GM21515 (cell line): ENCODE measurements around the gene AKR7A2.

Experiments
- ATAC-seq: cut with Tn5 transposase; IDR thresholded peaks from one replicate; pipeline ENCODE4 v1.9.1; 2021; ENCODE audit not compliant: unreplicated experiment

Gene AKR7A2

GRCh38 chr1:19325958-19326747, 14.2 kb upstream of the AKR7A2 start:
- ATAC-seq: no peak

GRCh38 chr1:19325368-19325957, 13.5 kb upstream of the AKR7A2 start:
- ATAC-seq: no peak

GRCh38 chr1:19324665-19324990, 12.7 kb upstream of the AKR7A2 start:
- no peak for ATAC-seq

DNA sequence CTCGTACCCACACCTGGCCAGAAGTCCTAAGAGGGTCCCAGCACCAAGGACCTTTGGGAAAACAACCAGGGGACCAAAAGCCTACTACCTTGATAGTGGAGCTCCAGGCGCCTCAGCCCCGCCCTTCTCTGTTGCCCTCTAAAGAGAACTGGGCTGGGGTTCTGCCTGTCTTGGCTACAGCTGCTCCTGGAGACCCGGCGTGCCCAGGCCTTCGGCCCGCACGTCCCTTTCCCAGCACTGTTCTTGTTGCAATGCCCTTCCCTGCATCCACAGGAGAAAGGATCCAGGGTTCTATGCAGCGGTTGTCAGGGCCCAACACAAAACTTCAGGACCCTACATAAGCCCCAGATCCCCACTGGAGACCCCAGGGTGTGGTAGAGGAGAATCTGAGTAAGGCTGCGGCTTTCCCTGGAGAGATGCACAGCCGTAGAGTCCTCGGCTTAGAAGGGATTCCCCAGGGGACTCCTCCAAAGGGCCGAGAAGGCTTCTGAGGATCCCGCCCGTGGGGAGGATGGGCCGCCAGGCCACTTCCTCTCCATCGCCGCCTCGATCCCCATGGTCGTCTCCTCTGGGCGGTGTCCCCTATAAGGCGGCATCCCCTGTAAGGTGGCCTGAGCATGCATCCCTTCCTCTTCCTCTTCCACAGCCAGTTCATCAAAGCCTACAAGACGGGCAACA, 12.2 kb upstream of the AKR7A2 start:
- ATAC-seq: no peak

DNA sequence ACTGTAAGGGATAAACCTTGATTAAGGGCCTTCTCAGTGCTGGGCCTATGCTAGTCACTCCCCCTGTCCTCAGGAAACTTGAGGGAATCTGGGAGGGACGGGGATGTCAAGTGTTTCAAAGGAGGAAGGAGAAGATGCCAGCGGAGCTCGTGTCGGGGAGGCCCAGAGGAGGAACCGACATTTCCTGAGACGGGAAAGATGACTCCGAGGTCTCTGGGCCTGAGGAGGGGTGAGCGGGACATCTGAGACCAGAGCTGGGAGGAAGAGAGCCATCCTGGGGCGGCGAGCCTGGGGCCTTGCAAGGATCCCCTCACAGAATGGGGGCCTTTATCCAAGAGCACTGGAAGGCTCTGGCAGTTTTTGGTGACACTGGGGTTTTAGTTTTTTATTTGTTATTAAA, 10.5 kb upstream of the AKR7A2 start:
- no peak for ATAC-seq

GRCh38 chr1:19321071-19321470, 9.1 kb upstream of the AKR7A2 start:
- ATAC-seq: no peak

- ATAC-seq: no peak
These were observed 7.3 kb upstream of the AKR7A2 start for GRCh38 chr1:19319196-19319595.

- ATAC-seq: no peak
These were observed 5.4 kb upstream of the AKR7A2 start for GRCh38 chr1:19317126-19317910.

DNA sequence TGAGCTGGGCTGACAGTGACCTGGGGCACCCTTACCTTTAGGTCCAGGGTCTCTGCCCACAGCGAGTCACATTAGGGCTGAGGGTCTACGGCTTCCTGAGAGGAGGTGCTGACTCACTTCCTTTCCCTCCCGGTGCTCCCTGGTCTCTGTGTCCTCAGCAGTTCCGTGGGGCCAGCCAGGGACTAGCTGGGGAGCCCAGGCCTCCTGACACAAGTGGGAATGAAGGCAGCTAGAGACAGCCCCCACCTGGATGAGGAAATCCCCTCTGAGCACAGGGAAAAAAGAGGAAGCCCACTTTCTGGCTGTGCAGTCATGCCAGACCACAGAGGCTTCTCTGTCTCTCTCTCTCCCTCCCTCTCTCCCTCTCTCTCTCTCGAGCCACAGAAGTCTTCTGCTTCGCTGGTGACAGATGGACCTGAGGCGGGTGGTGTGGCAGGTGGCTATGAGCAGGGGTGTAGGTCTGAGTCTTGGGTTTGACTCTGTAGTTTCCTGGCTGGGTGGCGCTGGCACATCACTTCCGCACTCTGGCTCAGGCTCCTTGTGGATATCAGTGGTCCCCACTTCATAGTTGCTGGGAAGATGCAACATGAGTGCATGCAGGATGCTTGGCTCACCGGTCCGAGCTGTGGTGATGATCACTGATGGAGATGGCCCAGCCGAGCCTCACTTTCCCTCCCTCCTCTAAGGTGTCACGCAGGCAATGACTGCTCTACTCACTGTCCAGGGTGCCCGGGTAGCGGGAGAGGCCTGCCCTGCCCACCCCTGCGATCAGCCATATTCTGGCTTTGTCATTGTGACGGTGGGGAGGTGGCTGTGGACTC, 3.6 kb upstream of the AKR7A2 start:
- peak; percentile 35 for ATAC-seq

GRCh38 chr1:19313961-19314882, 2.3 kb upstream of the AKR7A2 start:
- ATAC-seq: no peak

- no peak for ATAC-seq
These were observed 1.7 kb upstream of the AKR7A2 start for GRCh38 chr1:19313636-19313959.

DNA sequence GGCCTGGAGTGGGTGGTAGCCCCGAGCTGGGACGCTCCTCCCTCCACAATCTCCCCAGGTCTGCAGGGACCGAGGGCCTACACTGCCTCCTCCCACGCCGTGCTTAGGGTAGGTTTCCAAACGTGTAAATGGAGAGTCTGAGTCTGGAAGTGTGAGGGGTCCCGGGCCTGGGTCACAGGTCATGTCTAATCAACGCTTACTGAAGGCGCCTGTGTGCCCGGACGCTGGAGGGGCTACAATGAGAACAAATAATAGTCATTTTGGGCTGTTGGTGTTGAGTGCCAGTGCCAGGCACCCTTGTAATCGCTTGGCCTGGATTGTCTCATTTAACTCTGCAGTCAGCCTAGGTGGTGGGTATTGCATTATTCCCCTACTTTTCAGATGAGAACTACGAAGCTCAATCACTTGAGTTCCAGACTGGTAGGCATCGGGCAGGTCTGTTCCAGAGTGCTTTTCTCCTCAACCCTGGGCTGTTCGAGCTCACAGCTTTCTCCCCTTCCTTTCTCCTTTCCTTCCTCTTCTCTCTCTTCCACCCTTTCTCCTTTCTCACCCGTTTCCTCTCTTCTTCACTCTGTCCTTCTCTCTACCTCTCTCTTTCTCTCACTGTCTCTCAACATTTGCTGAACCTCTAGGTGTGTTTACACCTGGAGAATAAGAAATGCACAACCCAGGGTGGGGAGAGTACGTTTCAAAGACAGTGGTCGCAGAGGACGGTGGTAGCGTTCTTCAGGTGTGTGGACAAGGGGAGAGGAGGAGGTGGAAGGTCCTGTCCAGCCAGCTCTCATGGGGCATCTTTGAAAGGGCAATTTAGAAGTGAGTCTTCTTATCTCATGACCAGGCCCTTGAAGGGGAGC, 1.1 kb upstream of the AKR7A2 start:
- no peak for ATAC-seq

DNA sequence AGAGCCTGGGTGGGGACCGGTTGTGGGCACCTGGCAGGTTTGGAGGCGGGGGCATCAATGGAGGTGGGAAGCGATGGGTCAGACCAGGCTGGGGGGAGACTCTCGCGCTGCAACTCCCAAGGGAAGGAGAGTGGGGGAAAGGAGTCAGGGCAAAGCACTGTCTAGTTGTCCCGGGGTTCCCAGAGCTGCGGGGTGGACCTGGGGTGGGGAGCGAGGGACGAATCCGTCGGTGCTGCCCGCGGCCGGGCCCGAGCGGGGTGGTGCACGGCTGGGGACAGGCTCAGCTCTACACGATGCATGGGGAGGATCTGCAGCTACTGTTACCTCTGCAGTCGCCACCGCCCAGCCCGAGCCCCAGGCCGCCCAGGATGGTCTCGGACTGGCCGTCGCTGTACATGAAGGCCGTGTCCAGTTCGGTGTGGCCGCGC, 427 bp downstream of the AKR7A2 start:
- peak; percentile 3 for ATAC-seq

- ATAC-seq: no peak
These were observed 1.0 kb downstream of the AKR7A2 start for GRCh38 chr1:19310720-19311502.

DNA sequence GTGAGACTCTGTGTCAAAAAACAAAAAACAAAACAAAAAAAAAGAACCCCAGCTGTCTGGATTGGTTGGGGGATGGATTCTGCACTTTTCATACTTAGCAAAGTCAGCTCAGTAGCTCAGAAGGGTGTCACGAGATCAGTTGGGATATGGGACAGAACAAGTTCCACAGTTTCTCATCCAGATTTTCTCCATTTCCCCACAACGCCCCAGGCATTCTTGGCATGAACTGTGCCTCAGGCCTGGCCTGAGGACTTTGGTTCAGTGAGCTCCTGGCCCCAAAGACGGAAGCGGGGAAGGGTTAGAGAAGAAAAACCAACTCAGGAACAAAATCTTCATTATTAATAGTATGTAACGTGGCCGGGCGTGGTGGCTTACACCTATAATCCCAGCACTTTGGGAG, 1.9 kb downstream of the AKR7A2 start:
- no peak for ATAC-seq

DNA sequence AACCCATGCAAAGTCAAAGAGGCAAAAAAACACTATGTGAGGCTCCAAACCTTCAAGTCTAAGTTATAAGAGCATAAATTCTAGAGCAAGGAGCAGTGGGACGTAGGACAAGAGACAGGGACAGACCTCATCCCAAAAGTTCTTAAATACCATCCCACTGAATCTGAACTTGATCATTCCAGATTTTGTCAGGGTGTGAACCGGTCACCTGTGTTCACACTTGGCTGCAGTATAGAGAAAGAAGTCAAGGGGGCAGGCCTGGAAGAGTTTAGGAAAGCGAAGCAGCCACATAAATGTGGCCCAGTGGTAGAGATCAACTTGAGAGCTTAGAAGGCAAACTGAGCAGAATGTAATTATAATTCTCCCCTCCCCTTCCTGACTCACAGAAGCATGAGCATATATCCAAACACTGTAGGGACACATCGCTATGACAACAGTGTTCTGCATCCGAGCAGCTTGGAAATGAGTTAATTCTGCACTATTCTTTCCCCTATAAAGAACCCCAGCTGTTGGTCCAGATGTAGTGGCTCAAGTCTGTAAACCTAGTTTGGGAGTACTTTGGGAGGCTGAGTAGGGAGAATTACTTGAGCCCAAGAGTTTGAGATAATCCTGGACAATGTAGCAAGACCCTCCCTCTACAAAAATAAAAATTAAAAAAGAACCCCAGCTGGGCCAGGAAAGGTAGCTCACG, 2.7 kb downstream of the AKR7A2 start:
- ATAC-seq: no peak

- ATAC-seq: no peak
These were observed 3.4 kb downstream of the AKR7A2 start for GRCh38 chr1:19308509-19308907.
